ENCODE results near the gene ERMP1.
"Not testable (repeated sequence)": the region's sequence is repeated elsewhere in the genome, so short reads cannot be mapped to it uniquely, and the experiment has no call there.

ERMP1 gene, protein sequence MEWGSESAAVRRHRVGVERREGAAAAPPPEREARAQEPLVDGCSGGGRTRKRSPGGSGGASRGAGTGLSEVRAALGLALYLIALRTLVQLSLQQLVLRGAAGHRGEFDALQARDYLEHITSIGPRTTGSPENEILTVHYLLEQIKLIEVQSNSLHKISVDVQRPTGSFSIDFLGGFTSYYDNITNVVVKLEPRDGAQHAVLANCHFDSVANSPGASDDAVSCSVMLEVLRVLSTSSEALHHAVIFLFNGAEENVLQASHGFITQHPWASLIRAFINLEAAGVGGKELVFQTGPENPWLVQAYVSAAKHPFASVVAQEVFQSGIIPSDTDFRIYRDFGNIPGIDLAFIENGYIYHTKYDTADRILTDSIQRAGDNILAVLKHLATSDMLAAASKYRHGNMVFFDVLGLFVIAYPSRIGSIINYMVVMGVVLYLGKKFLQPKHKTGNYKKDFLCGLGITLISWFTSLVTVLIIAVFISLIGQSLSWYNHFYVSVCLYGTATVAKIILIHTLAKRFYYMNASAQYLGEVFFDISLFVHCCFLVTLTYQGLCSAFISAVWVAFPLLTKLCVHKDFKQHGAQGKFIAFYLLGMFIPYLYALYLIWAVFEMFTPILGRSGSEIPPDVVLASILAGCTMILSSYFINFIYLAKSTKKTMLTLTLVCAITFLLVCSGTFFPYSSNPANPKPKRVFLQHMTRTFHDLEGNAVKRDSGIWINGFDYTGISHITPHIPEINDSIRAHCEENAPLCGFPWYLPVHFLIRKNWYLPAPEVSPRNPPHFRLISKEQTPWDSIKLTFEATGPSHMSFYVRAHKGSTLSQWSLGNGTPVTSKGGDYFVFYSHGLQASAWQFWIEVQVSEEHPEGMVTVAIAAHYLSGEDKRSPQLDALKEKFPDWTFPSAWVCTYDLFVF

DNA sequence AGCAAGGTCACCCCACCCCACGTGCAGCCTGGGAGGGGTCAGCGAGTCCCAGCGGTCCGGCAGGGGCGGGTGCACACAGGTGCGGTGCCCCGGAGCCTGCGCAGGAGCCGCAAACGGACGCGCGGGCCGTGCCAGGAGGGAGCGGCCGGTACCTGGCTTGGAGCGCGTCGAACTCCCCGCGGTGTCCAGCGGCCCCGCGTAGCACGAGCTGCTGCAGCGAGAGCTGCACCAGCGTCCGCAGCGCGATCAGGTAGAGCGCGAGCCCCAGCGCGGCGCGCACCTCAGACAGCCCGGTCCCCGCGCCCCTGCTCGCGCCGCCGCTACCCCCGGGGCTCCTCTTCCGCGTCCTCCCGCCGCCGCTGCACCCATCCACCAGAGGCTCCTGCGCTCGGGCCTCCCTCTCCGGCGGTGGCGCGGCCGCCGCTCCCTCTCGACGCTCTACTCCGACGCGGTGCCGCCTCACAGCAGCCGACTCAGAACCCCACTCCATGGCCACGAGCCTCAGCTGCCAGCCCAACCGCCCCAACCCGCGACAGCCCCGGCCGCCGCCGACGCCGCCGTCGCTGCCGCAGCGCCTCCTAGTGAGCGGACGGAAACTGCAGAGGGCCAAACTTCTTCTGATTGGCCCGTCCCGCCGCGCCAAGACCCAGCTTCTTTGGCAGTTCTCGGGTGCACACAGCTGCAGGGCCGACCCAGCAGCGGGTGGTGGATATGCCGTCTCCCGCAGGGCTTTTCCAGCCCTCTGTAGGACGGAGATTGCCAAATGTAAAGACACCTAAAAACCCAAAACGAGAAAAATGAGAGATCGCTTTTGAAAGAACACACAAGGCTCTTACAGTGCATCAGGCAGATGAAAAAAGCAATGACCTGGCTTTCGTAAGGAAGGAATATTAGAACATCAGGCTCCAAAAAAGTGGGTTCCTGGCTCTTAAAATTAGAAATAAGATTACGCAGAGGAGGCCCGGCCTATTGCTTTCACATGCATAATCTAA lies at the start of gene ERMP1:
Gene ERMP1 (minus strand): TSS at position 580 of the 992 bp plus-strand sequence. CDS start 90 bp downstream, at position 490.
- DNase-seq (ENCODE audit: low read depth), result peak; percentile 87

DNA sequence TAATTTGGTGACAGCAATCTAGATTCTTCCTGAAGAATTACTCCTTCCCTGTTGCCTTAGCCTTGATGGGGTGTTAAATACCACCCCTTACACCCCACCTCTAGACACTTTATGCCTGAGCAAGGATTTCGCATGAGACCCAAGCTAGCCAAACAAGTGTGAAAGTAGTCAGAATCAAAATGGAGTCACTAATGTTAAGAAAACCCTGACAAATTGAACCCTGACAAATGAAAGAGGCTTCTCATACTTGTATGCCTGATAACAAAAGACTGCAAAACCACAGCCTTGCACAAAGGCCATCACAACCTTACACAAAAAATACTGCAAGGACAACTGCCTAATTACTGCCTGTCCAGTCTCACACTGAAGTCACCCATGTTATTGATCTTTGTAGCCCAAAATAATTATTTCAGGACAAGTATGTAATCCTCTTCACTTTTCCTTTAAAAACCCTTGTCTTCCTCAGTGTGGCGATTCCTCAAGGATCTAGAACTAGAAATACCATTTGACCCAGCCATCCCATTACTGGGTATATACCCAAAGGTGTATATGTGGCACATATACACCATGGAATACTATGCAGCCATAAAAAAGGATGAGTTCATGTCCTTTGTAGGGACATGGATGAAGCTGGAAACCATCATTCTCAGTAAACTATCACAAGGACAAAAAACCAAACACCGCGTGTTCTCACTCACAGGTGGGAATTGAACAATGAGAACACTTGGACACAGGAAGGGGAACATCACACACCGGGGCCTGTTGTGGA lies 49.5 kb upstream of the ERMP1 start:
- DNase-seq (ENCODE audit: low read depth), result not testable (repeated sequence)

DNA sequence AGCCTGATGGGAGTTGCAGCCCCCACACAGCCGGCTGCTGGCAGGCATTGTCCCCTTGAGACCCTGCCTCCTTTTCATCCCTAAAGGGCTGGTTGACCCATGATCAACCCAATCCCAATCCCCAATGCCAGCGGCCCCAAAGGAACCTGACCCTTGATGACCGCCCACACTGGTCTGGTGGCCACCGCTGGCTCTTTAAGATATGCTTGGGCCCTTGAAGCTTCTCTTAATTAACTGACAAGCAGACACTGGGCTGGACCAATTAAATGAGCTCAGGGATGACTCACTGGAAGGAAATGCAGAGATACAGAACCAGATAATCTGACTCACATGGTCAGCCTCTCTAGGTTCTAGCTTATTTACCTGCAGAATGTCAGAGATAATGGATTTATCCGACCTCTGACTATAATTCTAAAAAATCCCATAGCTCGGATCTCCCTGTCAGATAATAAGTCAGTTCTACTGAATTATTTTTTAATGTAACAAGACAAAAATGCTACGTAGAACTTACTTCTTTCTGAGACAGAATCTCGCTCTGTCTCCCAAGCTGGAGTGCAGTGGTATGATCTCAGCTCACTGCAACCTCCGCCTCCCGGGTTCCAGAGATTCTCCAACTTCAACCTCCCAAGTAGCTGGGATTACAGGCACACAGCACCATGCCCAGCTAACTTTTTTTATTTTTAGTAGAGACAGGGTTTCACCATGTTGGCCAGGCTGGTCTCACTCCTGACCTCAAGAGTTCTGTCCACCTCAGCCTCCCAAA lies 46.7 kb upstream of the ERMP1 start:
- DNase-seq (ENCODE audit: low read depth), result no peak

DNA sequence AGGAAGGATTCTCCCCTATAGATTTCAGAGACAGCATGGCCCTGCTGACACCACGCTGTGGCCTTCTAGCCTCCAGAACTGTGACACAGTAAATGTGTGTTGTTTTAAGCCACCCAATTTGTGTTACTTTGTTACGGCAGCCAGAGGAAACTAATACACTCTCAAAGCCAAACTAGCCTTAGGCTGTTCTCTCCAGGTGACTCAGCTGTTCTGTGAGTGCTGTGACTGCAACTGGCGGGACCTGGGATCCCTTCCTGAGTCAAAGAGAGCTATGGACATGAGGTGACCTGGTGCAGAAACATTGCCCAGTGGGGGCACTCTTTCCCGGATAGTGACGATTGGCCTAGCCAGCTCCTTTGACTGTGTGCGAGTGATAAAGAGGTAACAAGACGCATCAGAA lies 43.8 kb upstream of the ERMP1 start:
- DNase-seq (ENCODE audit: low read depth), result no peak

DNA sequence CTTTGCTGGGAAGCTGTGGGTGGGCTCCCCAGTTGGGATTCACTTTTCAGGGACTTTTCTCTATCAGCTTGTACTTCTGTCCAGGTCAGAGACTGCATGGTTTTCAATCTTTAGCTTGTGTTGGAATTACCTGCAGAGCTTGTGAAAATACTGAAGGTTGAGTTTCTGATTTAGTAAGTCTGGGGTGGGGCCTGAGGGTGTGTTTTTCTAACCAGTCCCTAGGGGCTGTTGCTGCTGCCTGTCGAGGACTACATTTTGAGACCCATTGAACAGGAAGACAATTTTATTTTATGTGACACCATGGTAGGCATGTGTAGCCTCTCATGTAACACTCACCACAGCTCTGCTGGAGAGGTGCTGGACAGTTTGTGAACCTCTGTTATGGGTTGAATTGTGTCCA lies 43.1 kb upstream of the ERMP1 start:
- DNase-seq (ENCODE audit: low read depth), result no peak

DNA sequence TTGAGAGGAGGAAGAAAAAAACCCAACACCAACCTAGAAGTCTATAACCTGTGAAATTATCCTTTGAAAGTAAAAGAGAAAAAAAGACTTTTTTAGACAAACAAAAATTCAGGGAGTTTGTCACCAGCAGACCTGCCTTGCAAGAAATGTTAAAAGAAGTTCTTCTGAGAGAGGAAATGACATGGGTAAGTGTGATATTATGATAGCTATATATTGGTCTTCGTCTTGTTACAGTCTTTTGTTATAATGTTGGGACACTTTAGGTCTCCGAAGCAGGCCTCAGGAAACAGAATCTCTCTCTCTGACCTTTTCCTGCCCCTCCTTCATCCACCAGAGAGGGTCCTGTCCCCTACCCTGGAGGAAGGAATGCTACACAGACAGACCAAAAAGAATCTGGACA lies 41.1 kb upstream of the ERMP1 start:
- DNase-seq (ENCODE audit: low read depth), result no peak

DNA sequence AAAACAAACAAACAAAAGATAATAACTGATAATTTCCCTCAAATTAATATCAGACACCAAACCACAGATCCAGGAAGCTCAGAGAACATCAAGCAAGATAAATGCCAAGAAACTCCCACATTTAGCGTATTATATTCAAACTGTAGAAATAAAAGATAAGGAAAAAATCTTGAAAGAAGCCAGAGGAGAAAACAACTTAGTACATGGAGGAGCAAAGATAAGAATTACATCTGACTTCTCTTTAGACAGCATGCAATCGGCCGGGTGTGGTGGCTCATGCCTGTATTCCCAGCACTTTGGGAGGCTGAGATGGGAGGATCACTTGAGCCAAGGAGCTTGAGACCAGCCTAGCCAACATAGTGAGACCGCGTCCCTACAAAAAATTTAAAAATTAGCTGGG lies 40.5 kb upstream of the ERMP1 start:
- no peak for DNase-seq (ENCODE audit: low read depth)

DNA sequence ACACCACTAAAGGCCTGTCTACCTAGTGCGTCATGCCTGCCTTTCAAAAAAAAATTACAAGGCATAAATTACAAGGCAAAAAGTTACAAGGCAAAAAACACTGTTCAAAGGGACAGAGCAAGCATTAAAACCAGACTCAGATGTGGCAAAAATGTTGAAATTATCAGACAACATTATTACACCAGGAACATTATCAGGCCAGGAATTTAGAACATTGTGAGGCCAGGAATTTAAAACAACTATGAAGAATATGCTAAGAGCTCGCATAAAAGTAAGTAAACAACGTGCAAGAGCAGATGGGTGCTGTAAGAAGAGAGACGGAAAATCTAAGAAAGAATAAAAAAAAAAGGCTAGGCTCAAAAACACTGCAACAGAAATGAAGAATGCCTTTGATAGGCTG lies 39.6 kb upstream of the ERMP1 start:
- no peak for DNase-seq (ENCODE audit: low read depth)

DNA sequence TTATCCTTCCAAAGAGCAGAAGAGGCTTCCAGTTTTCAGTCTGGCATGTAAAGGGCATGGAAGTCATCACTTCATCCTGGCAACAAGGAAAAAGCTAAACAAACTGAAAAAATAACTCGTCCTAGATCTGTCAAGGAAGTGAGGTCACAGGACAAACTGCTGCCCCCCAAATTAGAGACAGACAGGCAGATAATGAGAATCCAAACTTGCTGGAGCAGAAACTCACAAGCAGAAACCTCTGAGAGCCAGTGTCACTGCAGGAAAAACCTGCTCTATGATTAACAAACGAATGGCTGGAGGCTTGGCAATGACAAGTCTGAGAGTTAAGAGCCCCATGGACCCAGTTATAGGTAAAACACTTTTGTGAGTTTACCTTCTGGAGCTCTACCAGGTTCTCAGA lies 38.9 kb upstream of the ERMP1 start:
- DNase-seq (ENCODE audit: low read depth), result no peak

DNA sequence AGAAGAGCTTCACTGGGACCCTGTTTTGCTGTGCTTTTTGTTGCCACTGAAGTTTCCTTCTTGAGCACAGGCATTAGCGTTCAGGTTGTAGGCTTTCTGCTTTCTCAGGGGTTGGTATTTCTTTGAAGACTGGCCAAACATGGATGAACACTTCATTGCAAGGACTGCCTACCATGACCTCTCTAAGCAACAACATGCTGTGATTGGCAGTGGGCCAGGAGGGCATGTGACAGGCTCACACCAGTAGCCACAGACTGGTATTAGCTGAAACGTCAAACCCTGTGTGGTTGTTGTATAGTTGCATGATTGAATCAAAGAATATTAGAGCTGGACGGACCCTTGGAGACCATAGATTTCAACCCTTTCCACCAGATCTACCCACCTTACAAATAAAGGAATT lies 37.8 kb upstream of the ERMP1 start:
- no peak for DNase-seq (ENCODE audit: low read depth)

DNA sequence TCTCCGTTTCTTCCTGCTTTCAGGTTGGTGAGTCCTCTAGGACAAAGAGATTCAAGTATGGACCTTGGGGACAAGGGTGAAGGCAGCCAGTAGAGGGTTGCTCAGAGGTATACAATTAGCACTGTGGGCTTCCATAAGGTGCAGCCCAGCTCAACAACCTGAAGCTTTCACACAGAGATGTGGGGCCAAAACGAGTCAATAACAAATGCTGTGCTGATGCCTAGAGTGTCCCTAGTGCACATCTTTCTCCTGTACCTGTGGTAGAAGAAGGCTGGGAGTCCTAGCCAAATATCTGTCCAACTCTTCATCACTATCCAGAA lies 37.1 kb upstream of the ERMP1 start:
- DNase-seq (ENCODE audit: low read depth), result no peak

DNA sequence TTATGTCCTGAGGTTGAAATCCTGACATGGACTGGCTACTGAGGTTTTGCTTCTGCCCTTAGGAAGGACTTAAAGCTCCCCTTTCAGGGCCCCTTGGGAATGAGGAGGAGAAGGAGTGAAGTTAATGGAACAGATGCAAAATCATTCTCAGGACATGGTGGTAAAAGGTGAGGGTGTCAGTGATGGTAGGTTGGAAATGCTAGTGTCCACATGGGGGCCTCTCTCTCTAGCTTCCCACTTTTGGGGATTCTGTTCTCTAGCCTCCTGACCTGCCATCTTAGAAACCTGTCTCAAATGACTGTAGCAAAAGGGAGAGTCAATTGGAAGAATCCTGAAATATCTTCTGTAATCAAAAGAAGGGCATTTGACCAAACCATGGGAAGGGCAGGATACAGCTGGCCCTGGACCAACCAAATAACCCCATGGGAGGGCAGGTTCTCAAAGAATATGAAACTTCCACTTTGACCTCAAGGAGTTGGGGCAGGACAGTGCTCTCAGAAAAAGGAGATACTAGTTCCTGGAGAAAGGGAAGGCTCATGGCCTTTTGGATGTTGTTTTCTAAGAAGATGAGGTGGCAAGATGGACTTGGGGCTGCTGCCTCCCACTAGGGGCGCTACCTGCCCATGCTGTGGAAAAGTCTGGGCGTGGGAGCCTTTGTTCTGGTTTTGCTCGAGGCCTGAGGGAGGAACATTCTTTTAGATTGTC lies 36.5 kb upstream of the ERMP1 start:
- no peak for DNase-seq (ENCODE audit: low read depth)

DNA sequence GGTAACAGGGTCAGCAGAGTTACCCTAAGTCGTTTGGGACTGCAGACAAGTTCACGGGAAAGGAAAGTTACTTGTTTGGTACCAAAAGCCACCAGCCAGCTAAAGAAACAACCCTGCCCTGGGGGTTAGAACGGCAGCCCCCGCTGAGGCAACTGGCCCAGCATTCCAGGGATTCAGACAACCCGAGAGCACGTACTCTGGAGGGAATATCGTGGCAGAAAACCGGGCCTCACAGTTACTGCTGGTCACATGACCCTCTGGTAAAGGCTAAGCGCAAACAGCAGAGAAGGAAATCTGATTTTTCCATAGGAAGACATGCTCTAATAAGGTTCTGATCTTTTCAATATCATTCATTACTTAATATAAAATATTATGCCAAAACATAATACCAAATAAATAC lies 35.3 kb upstream of the ERMP1 start:
- no peak for DNase-seq (ENCODE audit: low read depth)

DNA sequence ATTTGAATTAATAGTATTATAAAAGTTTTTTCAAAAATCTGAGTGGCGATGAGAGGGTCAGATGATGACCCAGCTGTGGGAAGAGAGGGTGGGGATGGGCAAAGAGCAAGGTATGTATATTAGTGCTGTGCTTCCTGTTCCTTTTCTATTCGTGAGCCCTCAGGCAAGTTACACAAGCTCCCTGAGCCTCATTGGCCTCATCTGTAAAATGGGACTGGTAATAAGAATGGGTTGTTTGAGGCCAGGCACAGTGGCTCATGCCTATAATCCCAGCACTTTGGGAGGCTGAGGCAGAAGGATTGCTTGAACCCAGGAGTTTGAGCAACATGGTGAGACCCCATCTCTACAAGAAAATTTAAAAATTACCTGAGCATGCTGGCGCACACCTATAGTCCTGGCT lies 33.8 kb upstream of the ERMP1 start:
- no peak for DNase-seq (ENCODE audit: low read depth)

DNA sequence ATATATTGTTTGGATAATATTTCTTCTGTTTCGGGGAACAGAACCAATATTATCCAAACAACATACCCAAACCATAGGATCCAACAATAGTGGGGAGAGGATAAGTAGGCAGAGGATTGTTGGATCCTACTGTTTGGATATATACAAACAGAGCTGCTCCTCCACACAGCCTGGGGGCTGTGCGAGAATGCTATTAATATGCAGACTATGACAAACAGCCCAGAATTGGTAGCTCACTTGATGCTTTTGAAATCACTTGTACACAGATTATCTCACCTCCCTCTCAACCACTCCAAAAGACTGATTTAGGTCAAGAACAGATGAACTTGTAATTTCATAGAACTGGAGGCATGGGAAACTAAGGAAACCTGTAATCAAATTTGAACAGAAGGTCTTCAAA lies 33.4 kb upstream of the ERMP1 start:
- no peak for DNase-seq (ENCODE audit: low read depth)

DNA sequence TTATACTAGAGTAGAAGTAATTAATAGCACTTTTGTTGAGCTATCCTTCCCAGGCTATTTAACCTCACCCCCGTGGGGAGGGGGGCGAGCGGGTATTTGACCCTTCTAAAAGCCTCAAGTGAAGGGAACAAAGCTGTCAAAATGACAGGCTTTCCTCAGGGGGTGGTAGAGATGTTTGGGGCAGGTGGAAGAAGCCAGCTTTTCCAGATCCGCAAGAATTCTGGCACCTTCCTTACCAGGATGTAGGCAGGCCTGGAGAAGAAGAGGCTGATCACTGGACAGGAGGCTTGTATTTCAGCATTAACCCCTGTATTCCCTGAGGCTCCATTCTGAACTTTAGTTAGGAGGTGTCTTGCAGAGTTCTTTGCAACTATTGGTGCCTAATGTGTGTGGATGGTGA lies 31.5 kb upstream of the ERMP1 start:
- no peak for DNase-seq (ENCODE audit: low read depth)

DNA sequence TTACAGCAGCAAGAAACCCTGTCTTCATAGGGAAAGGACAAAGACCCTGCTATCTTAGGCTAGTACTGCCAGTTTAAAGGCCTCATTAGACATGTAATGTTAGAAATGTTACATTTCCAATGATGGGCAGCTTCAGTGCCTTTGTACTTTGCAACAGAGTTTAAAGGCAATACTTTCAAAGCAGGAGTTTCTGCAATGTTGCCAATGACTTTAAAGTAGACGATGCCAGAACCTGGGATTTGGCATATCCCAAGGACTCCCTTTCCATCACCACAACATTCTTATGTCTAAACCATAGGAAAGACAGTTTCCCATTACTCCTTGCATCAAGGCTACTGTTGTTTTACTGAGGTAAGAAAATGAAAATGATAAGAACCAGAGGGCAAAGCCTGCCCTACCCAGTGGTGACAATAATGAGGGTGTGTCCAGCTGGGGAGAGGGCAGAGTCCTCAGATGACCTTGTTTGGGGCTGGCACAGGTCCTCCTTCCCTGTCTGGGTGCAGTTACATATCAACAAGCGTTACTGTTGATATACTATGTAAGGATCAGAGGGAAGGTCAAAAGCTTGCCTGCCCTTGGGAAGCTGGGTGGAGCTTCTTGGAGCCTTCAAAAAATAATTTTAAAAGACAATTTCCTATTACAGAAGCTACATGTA lies 30.3 kb upstream of the ERMP1 start:
- no peak for DNase-seq (ENCODE audit: low read depth)

DNA sequence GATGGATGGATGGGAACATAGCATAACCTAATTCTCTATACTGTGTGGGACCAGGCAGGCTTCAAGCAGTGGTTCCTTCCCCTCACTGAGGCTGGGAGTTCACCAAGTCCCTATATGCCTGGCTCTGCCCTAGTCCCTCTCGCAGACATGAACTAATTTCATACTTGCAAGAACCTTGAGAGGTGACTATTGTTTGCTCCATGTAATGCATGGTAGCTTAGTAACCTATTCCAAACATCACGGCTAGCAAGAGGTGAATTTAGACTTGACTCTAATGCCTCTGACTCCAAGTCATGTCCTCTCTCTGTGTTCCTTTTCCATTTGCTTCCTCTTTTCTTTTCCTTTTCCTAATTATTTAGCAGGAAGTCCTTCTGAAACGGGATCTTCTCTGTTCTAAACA lies 25.9 kb upstream of the ERMP1 start:
- DNase-seq (ENCODE audit: low read depth), result no peak

DNA sequence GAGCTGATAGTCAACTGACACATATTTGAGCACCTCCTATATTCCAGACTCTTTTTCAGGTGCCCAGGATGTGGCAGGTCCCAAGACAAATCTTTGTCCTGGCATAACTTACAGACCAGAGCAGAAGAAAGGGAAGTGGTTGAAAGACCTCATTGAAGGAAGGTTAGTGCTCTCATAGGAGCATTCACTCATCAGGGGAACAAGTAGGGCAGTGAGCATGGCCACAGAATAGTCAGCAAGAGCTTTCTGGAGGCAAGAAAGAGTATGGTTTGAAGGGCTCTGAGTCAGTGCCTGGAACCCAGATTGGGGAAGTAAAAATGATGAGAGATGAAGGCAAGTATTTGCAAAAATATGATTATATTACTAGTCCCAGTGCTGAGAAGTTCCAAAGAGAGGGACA lies 25.0 kb upstream of the ERMP1 start:
- no peak for DNase-seq (ENCODE audit: low read depth)

Measured in activated T-cell treated with anti-CD3 and anti-CD28 coated beads for 1 hour (primary cell).